ENCODE results near the gene ABHD5. TPM values are rescaled to one million over a fixed set of nuclear protein-coding genes. Genes with fewer than 3 reads are reported as not detected.
A peak's percentile ranks its signal among the peaks of the same experiment; 100 is the strongest.

The ABHD5 gene
- total and polyA plus RNA-seq, 5 donors = 11.2 to 23.5 (median 20.9) TPM

GRCh38 chr3:43695443-43695842, 4.7 kb downstream of the ABHD5 start:
- H3K9me3 ChIP-seq (ENCODE audit: control insufficient read depth, low read length) = no peaks in the 10 kb centered on the region
- intact Hi-C loops (cut with DNase I) = no loop called here
- DNase-seq (no peak), ATAC-seq (no peak)
- no peak overlapping the region for H3K27ac ChIP-seq (ENCODE audit: low read length)
- H3K4me3 ChIP-seq (ENCODE audit: low read length) = no peak overlapping the region
- peaks cover 1% of the 10 kb centered on the region for H3K4me1 ChIP-seq (ENCODE audit: control insufficient read depth, insufficient read depth, low read length)
- no peaks in the 10 kb centered on the region for H3K27me3 ChIP-seq (ENCODE audit: control insufficient read depth, insufficient read depth)
- 68% methylated on average over 2 of the region's 2 CpGs for WGBS

- H3K27ac ChIP-seq (ENCODE audit: low read length) = no peak overlapping the region
- no peak overlapping the region for H3K4me3 ChIP-seq (ENCODE audit: low read length)
- H3K27me3 ChIP-seq (ENCODE audit: control insufficient read depth, insufficient read depth) = no peaks in the 10 kb centered on the region
- intact Hi-C loops (cut with DNase I) = no loop called here
- peaks cover 1% of the 10 kb centered on the region for H3K4me1 ChIP-seq (ENCODE audit: control insufficient read depth, insufficient read depth, low read length)
- no peak for ATAC-seq
- H3K9me3 ChIP-seq (ENCODE audit: control insufficient read depth, low read length) = no peaks in the 10 kb centered on the region
- no peak for DNase-seq
Measured at GRCh38 chr3:43695863-43696262, 5.1 kb downstream of the ABHD5 start.

GRCh38 chr3:43696441-43696840, 5.7 kb downstream of the ABHD5 start:
- Histone ChIP-seq H3K9me3 (ENCODE audit: control insufficient read depth, low read length) (no peaks in the 10 kb centered on the region), H3K4me3 (ENCODE audit: low read length) (no peak overlapping the region), H3K27me3 (ENCODE audit: control insufficient read depth, insufficient read depth) (no peaks in the 10 kb centered on the region), H3K27ac (ENCODE audit: low read length) (no peak overlapping the region), H3K4me1 (ENCODE audit: control insufficient read depth, insufficient read depth, low read length) (peaks cover 1% of the 10 kb centered on the region)
- WGBS = 83% methylated on average over 1 of the region's 1 CpG
- intact Hi-C loops (cut with DNase I) = no loop called here
- ATAC-seq (no peak), DNase-seq (no peak)

- ATAC-seq = no peak
- Histone ChIP-seq H3K4me3 (ENCODE audit: low read length) (no peak overlapping the region), H3K27me3 (ENCODE audit: control insufficient read depth, insufficient read depth) (no peaks in the 10 kb centered on the region), H3K4me1 (ENCODE audit: control insufficient read depth, insufficient read depth, low read length) (peaks cover 1% of the 10 kb centered on the region), H3K9me3 (ENCODE audit: control insufficient read depth, low read length) (no peaks in the 10 kb centered on the region), H3K27ac (ENCODE audit: low read length) (no peak overlapping the region)
- DNase-seq = no peak
- intact Hi-C loops (cut with DNase I) = no loop called here
- WGBS = 85% methylated on average over 1 of the region's 1 CpG
Measured at GRCh38 chr3:43696881-43697280, 6.1 kb downstream of the ABHD5 start.

GRCh38 chr3:43699864-43700263, 9.1 kb downstream of the ABHD5 start:
- Histone ChIP-seq H3K4me1 (ENCODE audit: control insufficient read depth, insufficient read depth, low read length) (peaks cover 1% of the 10 kb centered on the region), H3K9me3 (ENCODE audit: control insufficient read depth, low read length) (no peaks in the 10 kb centered on the region), H3K4me3 (ENCODE audit: low read length) (no peak overlapping the region), H3K27me3 (ENCODE audit: control insufficient read depth, insufficient read depth) (no peaks in the 10 kb centered on the region), H3K27ac (ENCODE audit: low read length) (no peak overlapping the region)
- WGBS = 81% methylated on average over 1 of the region's 1 CpG
- ATAC-seq = no peak
- no peak for DNase-seq
- intact Hi-C loops (cut with DNase I) = no loop called here

GRCh38 chr3:43704697-43705096, 14.0 kb downstream of the ABHD5 start:
- Histone ChIP-seq H3K27me3 (ENCODE audit: control insufficient read depth, insufficient read depth) (no peaks in the 10 kb centered on the region), H3K27ac (ENCODE audit: low read length) (no peak overlapping the region), H3K9me3 (ENCODE audit: control insufficient read depth, low read length) (no peaks in the 10 kb centered on the region), H3K4me3 (ENCODE audit: low read length) (no peak overlapping the region), H3K4me1 (ENCODE audit: control insufficient read depth, insufficient read depth, low read length) (no peaks in the 10 kb centered on the region)
- ATAC-seq = no peak
- DNase-seq = no peak
- intact Hi-C loops (cut with DNase I) = no loop called here

- Histone ChIP-seq H3K27me3 (ENCODE audit: control insufficient read depth, insufficient read depth) (no peaks in the 10 kb centered on the region), H3K27ac (ENCODE audit: low read length) (no peak overlapping the region), H3K4me3 (ENCODE audit: low read length) (no peak overlapping the region), H3K9me3 (ENCODE audit: control insufficient read depth, low read length) (no peaks in the 10 kb centered on the region), H3K4me1 (ENCODE audit: control insufficient read depth, insufficient read depth, low read length) (no peaks in the 10 kb centered on the region)
- intact Hi-C loops (cut with DNase I) = no loop called here
- DNase-seq = no peak
- WGBS = 93% methylated on average over 7 of the region's 7 CpGs
- ATAC-seq = no peak
Measured at GRCh38 chr3:43706342-43706741, 15.6 kb downstream of the ABHD5 start.

- ATAC-seq (no peak), DNase-seq (no peak)
- intact Hi-C loops (cut with DNase I) = no loop called here
- H3K9me3 ChIP-seq (ENCODE audit: control insufficient read depth, low read length) = no peaks in the 10 kb centered on the region
- H3K27me3 ChIP-seq (ENCODE audit: control insufficient read depth, insufficient read depth) = no peaks in the 10 kb centered on the region
- H3K4me3 ChIP-seq (ENCODE audit: low read length) = no peak overlapping the region
- WGBS = 66% methylated on average over 2 of the region's 2 CpGs
- no peak overlapping the region for H3K27ac ChIP-seq (ENCODE audit: low read length)
- no peaks in the 10 kb centered on the region for H3K4me1 ChIP-seq (ENCODE audit: control insufficient read depth, insufficient read depth, low read length)
Measured at GRCh38 chr3:43707266-43707665, 16.5 kb downstream of the ABHD5 start.

GRCh38 chr3:43707998-43708397, 17.3 kb downstream of the ABHD5 start:
- Histone ChIP-seq H3K4me3 (ENCODE audit: low read length) (no peak overlapping the region), H3K27me3 (ENCODE audit: control insufficient read depth, insufficient read depth) (no peaks in the 10 kb centered on the region), H3K27ac (ENCODE audit: low read length) (no peak overlapping the region), H3K4me1 (ENCODE audit: control insufficient read depth, insufficient read depth, low read length) (no peaks in the 10 kb centered on the region), H3K9me3 (ENCODE audit: control insufficient read depth, low read length) (no peaks in the 10 kb centered on the region)
- intact Hi-C loops (cut with DNase I) = no loop called here
- no peak for DNase-seq
- ATAC-seq = no peak

- no peaks in the 10 kb centered on the region for H3K27me3 ChIP-seq (ENCODE audit: control insufficient read depth, insufficient read depth)
- intact Hi-C loops (cut with DNase I) = no loop called here
- H3K4me1 ChIP-seq (ENCODE audit: control insufficient read depth, insufficient read depth, low read length) = no peaks in the 10 kb centered on the region
- H3K27ac ChIP-seq (ENCODE audit: low read length) = no peak overlapping the region
- H3K9me3 ChIP-seq (ENCODE audit: control insufficient read depth, low read length) = no peaks in the 10 kb centered on the region
- H3K4me3 ChIP-seq (ENCODE audit: low read length) = no peak overlapping the region
- ATAC-seq = peak; percentile 44 to 59
- DNase-seq = no peak
- WGBS = 72% methylated on average over 1 of the region's 1 CpG
Measured at GRCh38 chr3:43709022-43709421, 18.3 kb downstream of the ABHD5 start.

GRCh38 chr3:43710607-43711006, 19.9 kb downstream of the ABHD5 start:
- intact Hi-C loops (cut with DNase I) = no loop called here
- H3K4me3 ChIP-seq (ENCODE audit: low read length) = no peak overlapping the region
- H3K9me3 ChIP-seq (ENCODE audit: control insufficient read depth, low read length) = no peaks in the 10 kb centered on the region
- no peaks in the 10 kb centered on the region for H3K4me1 ChIP-seq (ENCODE audit: control insufficient read depth, insufficient read depth, low read length)
- DNase-seq (no peak), ATAC-seq (no peak)
- H3K27me3 ChIP-seq (ENCODE audit: control insufficient read depth, insufficient read depth) = no peaks in the 10 kb centered on the region
- no peak overlapping the region for H3K27ac ChIP-seq (ENCODE audit: low read length)

- Histone ChIP-seq H3K4me1 (ENCODE audit: control insufficient read depth, insufficient read depth, low read length) (peaks cover 2% of the 10 kb centered on the region), H3K9me3 (ENCODE audit: control insufficient read depth, low read length) (no peaks in the 10 kb centered on the region), H3K4me3 (ENCODE audit: low read length) (no peak overlapping the region), H3K27ac (ENCODE audit: low read length) (no peak overlapping the region), H3K27me3 (ENCODE audit: control insufficient read depth, insufficient read depth) (no peaks in the 10 kb centered on the region)
- no peak for DNase-seq
- WGBS = 98% methylated on average over 2 of the region's 2 CpGs
- no peak for ATAC-seq
- intact Hi-C loops (cut with DNase I) = no loop called here
Measured at GRCh38 chr3:43718296-43718695, 27.6 kb downstream of the ABHD5 start.

Measured in right cardiac atrium (tissue), 5 donors.